Measurements from ENCODE around the gene DENND4B. TPM values are rescaled to one million over a fixed set of nuclear protein-coding genes. Genes with fewer than 3 reads are reported as not detected.
A peak's percentile ranks its signal among the peaks of the same experiment; 100 is the strongest.

The DENND4B gene
- polyA plus RNA-seq, 2 donors = 14.7 to 31.6 TPM

GRCh38 chr1:153951183-153951582 lies 4.7 kb upstream of the DENND4B start:
- H3K4me3 ChIP-seq (ENCODE audit: low read depth in 1 of 2, low read length in 2 of 2) = no peak overlapping the region
- no peak overlapping the region for H3K27ac ChIP-seq (ENCODE audit: low read depth in 2 of 2, low read length in 1 of 2)
- no peaks in the 10 kb centered on the region for H3K27me3 ChIP-seq (ENCODE audit: control insufficient read depth in 1 of 2, insufficient read depth in 2 of 2, low read length in 2 of 2)
- no peaks in the 10 kb centered on the region for H3K9me3 ChIP-seq (ENCODE audit: control insufficient read depth in 2 of 2, insufficient read depth in 1 of 2, low read depth in 1 of 2, low read length in 1 of 2)
- WGBS, 2 donors = 86 to 92% methylated on average over 11 of the region's 11 CpGs
- H3K4me1 ChIP-seq (ENCODE audit: control insufficient read depth in 2 of 2, insufficient read depth in 2 of 2, low read length in 1 of 2) = peaks cover 3 to 4% of the 10 kb centered on the region in 2 donors
- H3K36me3 ChIP-seq (ENCODE audit: control insufficient read depth in 2 of 2, insufficient read depth in 2 of 2, low read length in 1 of 2) = peaks cover 13 to 42% of the 10 kb centered on the region in 2 donors

GRCh38 chr1:153945795-153946621 lies 510 bp downstream of the DENND4B start:
- Histone ChIP-seq H3K9me3 (ENCODE audit: control insufficient read depth in 2 of 2, insufficient read depth in 1 of 2, low read depth in 1 of 2, low read length in 1 of 2) (no peaks in the 10 kb centered on the region), H3K4me1 (ENCODE audit: control insufficient read depth in 2 of 2, insufficient read depth in 2 of 2, low read length in 1 of 2) (peaks cover 0 to 15% of the 10 kb centered on the region in 2 donors), H3K27me3 (ENCODE audit: control insufficient read depth in 1 of 2, insufficient read depth in 2 of 2, low read length in 2 of 2) (no peaks in the 10 kb centered on the region), H3K27ac (ENCODE audit: low read depth in 2 of 2, low read length in 1 of 2) (peak overlapping the region; percentile 91 to 92), H3K4me3 (ENCODE audit: low read depth in 1 of 2, low read length in 2 of 2) (peak overlapping the region; percentile 86 to 90), H3K36me3 (ENCODE audit: control insufficient read depth in 2 of 2, insufficient read depth in 2 of 2, low read length in 1 of 2) (peaks cover 6 to 33% of the 10 kb centered on the region in 2 donors)
- 0 to 2% methylated on average over 17 to 95 of the region's 95 CpGs for WGBS, 2 donors

GRCh38 chr1:153945131-153945794 lies 1.3 kb downstream of the DENND4B start:
- H3K9me3 ChIP-seq (ENCODE audit: control insufficient read depth in 2 of 2, insufficient read depth in 1 of 2, low read depth in 1 of 2, low read length in 1 of 2) = no peaks in the 10 kb centered on the region
- peaks cover 8 to 38% of the 10 kb centered on the region in 2 donors for H3K36me3 ChIP-seq (ENCODE audit: control insufficient read depth in 2 of 2, insufficient read depth in 2 of 2, low read length in 1 of 2)
- H3K27me3 ChIP-seq (ENCODE audit: control insufficient read depth in 1 of 2, insufficient read depth in 2 of 2, low read length in 2 of 2) = no peaks in the 10 kb centered on the region
- H3K4me1 ChIP-seq (ENCODE audit: control insufficient read depth in 2 of 2, insufficient read depth in 2 of 2, low read length in 1 of 2) = peaks cover 0 to 15% of the 10 kb centered on the region in 2 donors
- peak overlapping the region; percentile 91 to 92 for H3K27ac ChIP-seq (ENCODE audit: low read depth in 2 of 2, low read length in 1 of 2)
- peak overlapping the region; percentile 86 to 90 for H3K4me3 ChIP-seq (ENCODE audit: low read depth in 1 of 2, low read length in 2 of 2)
- 27 to 31% methylated on average over 11 to 12 of the region's 12 CpGs for WGBS, 2 donors

- 50 to 60% methylated on average over 3 of the region's 3 CpGs for WGBS, 2 donors
- Histone ChIP-seq H3K4me3 (ENCODE audit: low read depth in 1 of 2, low read length in 2 of 2) (peak overlapping the region; percentile 17 to 86), H3K36me3 (ENCODE audit: control insufficient read depth in 2 of 2, insufficient read depth in 2 of 2, low read length in 1 of 2) (peaks cover 8 to 40% of the 10 kb centered on the region in 2 donors), H3K27ac (ENCODE audit: low read depth in 2 of 2, low read length in 1 of 2) (peak overlapping the region; percentile 91 to 92), H3K4me1 (ENCODE audit: control insufficient read depth in 2 of 2, insufficient read depth in 2 of 2, low read length in 1 of 2) (peaks cover 0 to 15% of the 10 kb centered on the region in 2 donors), H3K27me3 (ENCODE audit: control insufficient read depth in 1 of 2, insufficient read depth in 2 of 2, low read length in 2 of 2) (no peaks in the 10 kb centered on the region), H3K9me3 (ENCODE audit: control insufficient read depth in 2 of 2, insufficient read depth in 1 of 2, low read depth in 1 of 2, low read length in 1 of 2) (no peaks in the 10 kb centered on the region)
These were observed 1.7 kb downstream of the DENND4B start for GRCh38 chr1:153944827-153945117.

- Histone ChIP-seq H3K4me1 (ENCODE audit: control insufficient read depth in 2 of 2, insufficient read depth in 2 of 2, low read length in 1 of 2) (peaks cover 0 to 15% of the 10 kb centered on the region in 2 donors), H3K9me3 (ENCODE audit: control insufficient read depth in 2 of 2, insufficient read depth in 1 of 2, low read depth in 1 of 2, low read length in 1 of 2) (no peaks in the 10 kb centered on the region), H3K36me3 (ENCODE audit: control insufficient read depth in 2 of 2, insufficient read depth in 2 of 2, low read length in 1 of 2) (peaks cover 8 to 44% of the 10 kb centered on the region in 2 donors), H3K27ac (ENCODE audit: low read depth in 2 of 2, low read length in 1 of 2) (peak overlapping the region; percentile 3 to 92), H3K4me3 (ENCODE audit: low read depth in 1 of 2, low read length in 2 of 2) (no peak overlapping the region), H3K27me3 (ENCODE audit: control insufficient read depth in 1 of 2, insufficient read depth in 2 of 2, low read length in 2 of 2) (no peaks in the 10 kb centered on the region)
- 81 to 88% methylated on average over 15 of the region's 15 CpGs for WGBS, 2 donors
These were observed 2.3 kb downstream of the DENND4B start for GRCh38 chr1:153944005-153944826.

GRCh38 chr1:153942766-153943549 lies 3.6 kb downstream of the DENND4B start:
- H3K9me3 ChIP-seq (ENCODE audit: control insufficient read depth in 2 of 2, insufficient read depth in 1 of 2, low read depth in 1 of 2, low read length in 1 of 2) = no peaks in the 10 kb centered on the region
- peaks cover 0 to 15% of the 10 kb centered on the region in 2 donors for H3K4me1 ChIP-seq (ENCODE audit: control insufficient read depth in 2 of 2, insufficient read depth in 2 of 2, low read length in 1 of 2)
- H3K27me3 ChIP-seq (ENCODE audit: control insufficient read depth in 1 of 2, insufficient read depth in 2 of 2, low read length in 2 of 2) = no peaks in the 10 kb centered on the region
- peaks cover 8 to 38% of the 10 kb centered on the region in 2 donors for H3K36me3 ChIP-seq (ENCODE audit: control insufficient read depth in 2 of 2, insufficient read depth in 2 of 2, low read length in 1 of 2)
- WGBS, 2 donors = 90 to 91% methylated on average over 11 of the region's 11 CpGs
- H3K27ac ChIP-seq (ENCODE audit: low read depth in 2 of 2, low read length in 1 of 2) = no peak overlapping the region
- H3K4me3 ChIP-seq (ENCODE audit: low read depth in 1 of 2, low read length in 2 of 2) = no peak overlapping the region

- Histone ChIP-seq H3K27me3 (ENCODE audit: control insufficient read depth in 1 of 2, insufficient read depth in 2 of 2, low read length in 2 of 2) (no peaks in the 10 kb centered on the region), H3K4me1 (ENCODE audit: control insufficient read depth in 2 of 2, insufficient read depth in 2 of 2, low read length in 1 of 2) (peaks cover 0 to 15% of the 10 kb centered on the region in 2 donors), H3K9me3 (ENCODE audit: control insufficient read depth in 2 of 2, insufficient read depth in 1 of 2, low read depth in 1 of 2, low read length in 1 of 2) (no peaks in the 10 kb centered on the region), H3K27ac (ENCODE audit: low read depth in 2 of 2, low read length in 1 of 2) (no peak overlapping the region), H3K4me3 (ENCODE audit: low read depth in 1 of 2, low read length in 2 of 2) (no peak overlapping the region), H3K36me3 (ENCODE audit: control insufficient read depth in 2 of 2, insufficient read depth in 2 of 2, low read length in 1 of 2) (peaks cover 15 to 43% of the 10 kb centered on the region in 2 donors)
- 93% methylated on average over 33 to 34 of the region's 34 CpGs for WGBS, 2 donors
These were observed 4.4 kb downstream of the DENND4B start for GRCh38 chr1:153941826-153942725.

- Histone ChIP-seq H3K27me3 (ENCODE audit: control insufficient read depth in 1 of 2, insufficient read depth in 2 of 2, low read length in 2 of 2) (no peaks in the 10 kb centered on the region), H3K9me3 (ENCODE audit: control insufficient read depth in 2 of 2, insufficient read depth in 1 of 2, low read depth in 1 of 2, low read length in 1 of 2) (no peaks in the 10 kb centered on the region), H3K4me3 (ENCODE audit: low read depth in 1 of 2, low read length in 2 of 2) (no peak overlapping the region), H3K27ac (ENCODE audit: low read depth in 2 of 2, low read length in 1 of 2) (no peak overlapping the region), H3K36me3 (ENCODE audit: control insufficient read depth in 2 of 2, insufficient read depth in 2 of 2, low read length in 1 of 2) (peaks cover 20 to 55% of the 10 kb centered on the region in 2 donors), H3K4me1 (ENCODE audit: control insufficient read depth in 2 of 2, insufficient read depth in 2 of 2, low read length in 1 of 2) (peaks cover 0 to 15% of the 10 kb centered on the region in 2 donors)
- 93 to 100% methylated on average over 8 of the region's 8 CpGs for WGBS, 2 donors
These were observed 5.8 kb downstream of the DENND4B start for GRCh38 chr1:153940756-153941155.
